ENCODE data around the gene RNF166.

Gene RNF166

GRCh38 chr16:88723507-88723887 is 17.3 kb upstream of the RNF166 start:
- DNase-seq = no peak

GRCh38 chr16:88722784-88723506 is 16.7 kb upstream of the RNF166 start:
- DNase-seq = no peak

GRCh38 chr16:88721815-88722755 is 15.9 kb upstream of the RNF166 start:
- DNase-seq = no peak

- DNase-seq = no peak
Observed at GRCh38 chr16:88721236-88721635, 15.0 kb upstream of the RNF166 start.

GRCh38 chr16:88720396-88720970 is 14.3 kb upstream of the RNF166 start:
- no peak for DNase-seq

GRCh38 chr16:88719933-88720296 is 13.7 kb upstream of the RNF166 start:
- DNase-seq = no peak

GRCh38 chr16:88719267-88719932 is 13.2 kb upstream of the RNF166 start:
- no peak for DNase-seq

GRCh38 chr16:88718178-88718577 is 12.0 kb upstream of the RNF166 start:
- no peak for DNase-seq

GRCh38 chr16:88716601-88717001 is 10.4 kb upstream of the RNF166 start:
- DNase-seq = no peak

- DNase-seq = no peak
Observed at GRCh38 chr16:88716201-88716600, 10.0 kb upstream of the RNF166 start.

GRCh38 chr16:88715312-88716190 is 9.3 kb upstream of the RNF166 start:
- DNase-seq = no peak

- no peak for DNase-seq
Observed at GRCh38 chr16:88714420-88715302, 8.5 kb upstream of the RNF166 start.

- DNase-seq = no peak
Observed at GRCh38 chr16:88713568-88714419, 7.6 kb upstream of the RNF166 start.

- DNase-seq = no peak
Observed at GRCh38 chr16:88713054-88713453, 6.8 kb upstream of the RNF166 start.

GRCh38 chr16:88712362-88712979 is 6.3 kb upstream of the RNF166 start:
- no peak for DNase-seq

- no peak for DNase-seq
Observed at GRCh38 chr16:88711750-88712340, 5.6 kb upstream of the RNF166 start.

- DNase-seq = no peak
Observed at GRCh38 chr16:88710556-88710955, 4.3 kb upstream of the RNF166 start.

- DNase-seq = no peak
Observed at GRCh38 chr16:88706965-88707826, 988 bp upstream of the RNF166 start.
